ENCODE measurements around the gene EXOC6B. TPM values are rescaled to one million over a fixed set of nuclear protein-coding genes. Genes with fewer than 3 reads are reported as not detected.
"Not testable (repeated sequence)": the region's sequence is repeated elsewhere in the genome, so short reads cannot be mapped to it uniquely, and the experiment has no call there.

The EXOC6B gene
- total RNA-seq, 1 experiment from 2014 or later = 34.3 TPM

GRCh38 chr2:72538486-72538885 is 287.3 kb downstream of the EXOC6B start:
- no peak for DNase-seq
- H3K4me3 ChIP-seq = no peak overlapping the region
- no peaks in the 10 kb centered on the region for H3K36me3 ChIP-seq (ENCODE audit: low read depth)
- no peak overlapping the region for H3K4me2 ChIP-seq
- H3K27me3 ChIP-seq (ENCODE audit: insufficient read depth, low read depth) = no peaks in the 10 kb centered on the region
- no peak overlapping the region for H3K27ac ChIP-seq
- TF ChIP-seq, protein P1, sequence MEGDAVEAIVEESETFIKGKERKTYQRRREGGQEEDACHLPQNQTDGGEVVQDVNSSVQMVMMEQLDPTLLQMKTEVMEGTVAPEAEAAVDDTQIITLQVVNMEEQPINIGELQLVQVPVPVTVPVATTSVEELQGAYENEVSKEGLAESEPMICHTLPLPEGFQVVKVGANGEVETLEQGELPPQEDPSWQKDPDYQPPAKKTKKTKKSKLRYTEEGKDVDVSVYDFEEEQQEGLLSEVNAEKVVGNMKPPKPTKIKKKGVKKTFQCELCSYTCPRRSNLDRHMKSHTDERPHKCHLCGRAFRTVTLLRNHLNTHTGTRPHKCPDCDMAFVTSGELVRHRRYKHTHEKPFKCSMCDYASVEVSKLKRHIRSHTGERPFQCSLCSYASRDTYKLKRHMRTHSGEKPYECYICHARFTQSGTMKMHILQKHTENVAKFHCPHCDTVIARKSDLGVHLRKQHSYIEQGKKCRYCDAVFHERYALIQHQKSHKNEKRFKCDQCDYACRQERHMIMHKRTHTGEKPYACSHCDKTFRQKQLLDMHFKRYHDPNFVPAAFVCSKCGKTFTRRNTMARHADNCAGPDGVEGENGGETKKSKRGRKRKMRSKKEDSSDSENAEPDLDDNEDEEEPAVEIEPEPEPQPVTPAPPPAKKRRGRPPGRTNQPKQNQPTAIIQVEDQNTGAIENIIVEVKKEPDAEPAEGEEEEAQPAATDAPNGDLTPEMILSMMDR (conservative IDR thresholded peaks at IDR 0.05) = no peak
- no peaks in the 10 kb centered on the region for H3F3A ChIP-seq (ENCODE audit: insufficient read depth, low read depth)
- H3K9me2 ChIP-seq (ENCODE audit: insufficient read depth) = no peaks in the 10 kb centered on the region
- POLR2A ChIA-PET (ENCODE audit: unreplicated experiment) = no interaction called here
- H3K4me1 ChIP-seq (replicated peaks; ENCODE audit: insufficient read depth) = 0 out of 2 replicates have a peak, but pooled peaks cover under 1% of the 10 kb centered on the region
- H3K9me3 ChIP-seq (ENCODE audit: insufficient read depth, low read depth) = no peaks in the 10 kb centered on the region
- BruUV-seq (replicated peaks) = no TSS peak
- intact Hi-C loops (cut with micrococcal nuclease; ENCODE audit: unreplicated experiment) = no loop called here
- no peak overlapping the region for H2AFZ ChIP-seq
- no peaks in the 10 kb centered on the region for H3K79me2 ChIP-seq (ENCODE audit: low read depth)
- CTCF ChIA-PET = no interaction called here
- H4K20me1 ChIP-seq (ENCODE audit: insufficient read depth) = no peaks in the 10 kb centered on the region

- H3K27me3 ChIP-seq (ENCODE audit: insufficient read depth, low read depth); H3K9me3 ChIP-seq (ENCODE audit: insufficient read depth, low read depth); H3F3A ChIP-seq (ENCODE audit: insufficient read depth, low read depth); H3K27ac ChIP-seq; H3K9me2 ChIP-seq (ENCODE audit: insufficient read depth); H4K20me1 ChIP-seq (ENCODE audit: insufficient read depth); H2AFZ ChIP-seq; CTCF ChIA-PET; POLR2A ChIA-PET (ENCODE audit: unreplicated experiment); H3K4me3 ChIP-seq; H3K4me2 ChIP-seq; BruUV-seq (replicated peaks); H3K36me3 ChIP-seq (ENCODE audit: low read depth); H3K4me1 ChIP-seq (replicated peaks; ENCODE audit: insufficient read depth); intact Hi-C loops (cut with micrococcal nuclease; ENCODE audit: unreplicated experiment); H3K79me2 ChIP-seq (ENCODE audit: low read depth); DNase-seq: not testable (repeated sequence)
Measured at GRCh38 chr2:72535586-72535985, 290.2 kb downstream of the EXOC6B start.

DNA sequence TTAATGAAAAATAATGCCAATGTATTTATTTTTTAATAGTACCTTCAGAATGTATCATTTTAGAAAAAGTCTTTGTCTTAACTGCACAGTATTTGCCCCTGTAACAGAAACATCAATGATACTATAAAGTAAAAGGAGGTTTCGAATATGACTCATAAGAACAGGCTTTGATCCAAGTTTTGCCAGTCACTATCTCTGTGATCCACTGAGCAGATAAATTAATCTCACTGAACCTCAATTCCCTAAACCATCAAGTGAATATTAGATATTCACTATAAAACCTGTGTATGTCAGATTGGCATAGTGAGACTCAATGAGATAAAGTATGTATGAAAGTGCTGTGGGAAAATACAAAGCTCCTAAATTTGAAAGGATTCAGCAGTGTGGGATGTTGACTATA is 292.1 kb downstream of the EXOC6B start:
- no peak for DNase-seq
- ChIA-PET POLR2A (ENCODE audit: unreplicated experiment) (no interaction called here), CTCF (no interaction called here)
- Histone ChIP-seq H2AFZ (no peak overlapping the region), H3K9me2 (ENCODE audit: insufficient read depth) (no peaks in the 10 kb centered on the region), H3K9me3 (ENCODE audit: insufficient read depth, low read depth) (no peaks in the 10 kb centered on the region), H3K27ac (no peak overlapping the region), H3F3A (ENCODE audit: insufficient read depth, low read depth) (no peaks in the 10 kb centered on the region), H3K36me3 (ENCODE audit: low read depth) (no peaks in the 10 kb centered on the region), H3K4me3 (no peak overlapping the region), H3K4me2 (no peak overlapping the region), H3K79me2 (ENCODE audit: low read depth) (no peaks in the 10 kb centered on the region), H3K4me1 (replicated peaks; ENCODE audit: insufficient read depth) (no peaks in the 10 kb centered on the region; the same call in 1 of the 2 replicates), H4K20me1 (ENCODE audit: insufficient read depth) (no peaks in the 10 kb centered on the region), H3K27me3 (ENCODE audit: insufficient read depth, low read depth) (no peaks in the 10 kb centered on the region)
- intact Hi-C loops (cut with micrococcal nuclease; ENCODE audit: unreplicated experiment) = no loop called here
- TF ChIP-seq EZH2 (IDR thresholded peaks at IDR 0.05; ENCODE audit: low read depth) = no peak
- TF ChIP-seq, protein P1 (conservative IDR thresholded peaks at IDR 0.05) = no peak
- no TSS peak for BruUV-seq (replicated peaks)

DNA sequence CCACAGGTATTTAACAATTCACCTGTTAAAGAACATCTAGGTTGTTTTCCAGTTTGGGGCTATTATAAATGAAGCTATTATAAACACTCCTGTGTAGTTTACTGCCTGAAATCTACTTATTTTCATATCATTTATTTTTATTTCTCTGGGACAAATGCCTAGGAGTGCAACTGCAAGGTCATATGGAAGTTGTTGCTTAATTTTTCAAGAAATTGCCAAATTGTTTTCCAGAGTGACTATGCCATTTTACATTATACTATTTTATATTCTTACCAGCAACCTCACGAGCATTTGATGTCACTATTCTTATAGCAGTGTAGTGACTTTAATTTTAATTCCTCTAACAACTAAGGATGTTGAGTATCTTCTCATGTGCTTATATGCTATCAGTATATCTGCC is 298.4 kb downstream of the EXOC6B start:
- no peaks in the 10 kb centered on the region; the same call in 1 of the 2 replicates for H3K4me1 ChIP-seq (replicated peaks; ENCODE audit: insufficient read depth)
- no peak for TF ChIP-seq EZH2 (IDR thresholded peaks at IDR 0.05; ENCODE audit: low read depth)
- TF ChIP-seq, protein P1 (conservative IDR thresholded peaks at IDR 0.05) = no peak
- no peak for DNase-seq
- CTCF ChIA-PET = no interaction called here
- no peaks in the 10 kb centered on the region for H4K20me1 ChIP-seq (ENCODE audit: insufficient read depth)
- H2AFZ ChIP-seq = no peak overlapping the region
- intact Hi-C loops (cut with micrococcal nuclease; ENCODE audit: unreplicated experiment) = no loop called here
- H3K9me3 ChIP-seq (ENCODE audit: insufficient read depth, low read depth) = no peaks in the 10 kb centered on the region
- no peaks in the 10 kb centered on the region for H3K79me2 ChIP-seq (ENCODE audit: low read depth)
- no peak overlapping the region for H3K4me3 ChIP-seq
- POLR2A ChIA-PET (ENCODE audit: unreplicated experiment) = no interaction called here
- H3K4me2 ChIP-seq = no peak overlapping the region
- no peak overlapping the region for H3K27ac ChIP-seq
- H3K27me3 ChIP-seq (ENCODE audit: insufficient read depth, low read depth) = no peaks in the 10 kb centered on the region
- no peaks in the 10 kb centered on the region for H3K9me2 ChIP-seq (ENCODE audit: insufficient read depth)
- H3K36me3 ChIP-seq (ENCODE audit: low read depth) = no peaks in the 10 kb centered on the region
- BruUV-seq (replicated peaks) = no TSS peak
- no peaks in the 10 kb centered on the region for H3F3A ChIP-seq (ENCODE audit: insufficient read depth, low read depth)
